GM18511 (cell line): ENCODE results near the gene ELFN1.
"Not testable (repeated sequence)": the region's sequence is repeated elsewhere in the genome, so short reads cannot be mapped to it uniquely, and the experiment has no call there.

ENCODE experiments used
- ATAC-seq: cut with Tn5 transposase; IDR thresholded peaks from one replicate; pipeline ENCODE4 v1.9.1; 2021; ENCODE audit warnings: mild to moderate bottlenecking, moderate library complexity; ENCODE audit not compliant: unreplicated experiment

ELFN1 gene

GRCh38 chr7:1706721-1707613 is 36.9 kb downstream of the ELFN1 start:
- no peak for ATAC-seq

GRCh38 chr7:1707756-1708595 is 37.9 kb downstream of the ELFN1 start:
- no peak for ATAC-seq

- ATAC-seq, result no peak
Observed at GRCh38 chr7:1708596-1709251, 38.6 kb downstream of the ELFN1 start.

- ATAC-seq, result no peak
Observed at GRCh38 chr7:1709281-1709680, 39.2 kb downstream of the ELFN1 start.

GRCh38 chr7:1709900-1710299 is 39.8 kb downstream of the ELFN1 start:
- no peak for ATAC-seq

GRCh38 chr7:1710936-1711335 is 40.9 kb downstream of the ELFN1 start:
- no peak for ATAC-seq

GRCh38 chr7:1712907-1713501 is 42.9 kb downstream of the ELFN1 start:
- no peak for ATAC-seq

- no peak for ATAC-seq
Observed at GRCh38 chr7:1713502-1714484, 43.7 kb downstream of the ELFN1 start.

GRCh38 chr7:1714583-1715330 is 44.7 kb downstream of the ELFN1 start:
- no peak for ATAC-seq

GRCh38 chr7:1715331-1715625 is 45.2 kb downstream of the ELFN1 start:
- ATAC-seq, result no peak

GRCh38 chr7:1715671-1716074 is 45.6 kb downstream of the ELFN1 start:
- ATAC-seq, result no peak

- ATAC-seq, result no peak
Observed at GRCh38 chr7:1716263-1717094, 46.4 kb downstream of the ELFN1 start.

- no peak for ATAC-seq
Observed at GRCh38 chr7:1717095-1717483, 47.0 kb downstream of the ELFN1 start.

GRCh38 chr7:1717903-1718676 is 48.0 kb downstream of the ELFN1 start:
- ATAC-seq, result no peak

- not testable (repeated sequence) for ATAC-seq
Observed at GRCh38 chr7:1718850-1719249, 48.8 kb downstream of the ELFN1 start.

GRCh38 chr7:1719256-1719655 is 49.2 kb downstream of the ELFN1 start:
- ATAC-seq, result not testable (repeated sequence)

GRCh38 chr7:1719913-1720312 is 49.8 kb downstream of the ELFN1 start:
- no peak for ATAC-seq

GRCh38 chr7:1720326-1720725 is 50.2 kb downstream of the ELFN1 start:
- no peak for ATAC-seq
